HG03060 (cell line): Measurements from ENCODE around the gene KLHL25.
A peak's percentile ranks its signal among the peaks of the same experiment; 100 is the strongest.
"Not testable (repeated sequence)": the region's sequence is repeated elsewhere in the genome, so short reads cannot be mapped to it uniquely, and the experiment has no call there.

ENCODE experiments used
- ATAC-seq: cut with Tn5 transposase; IDR thresholded peaks from one replicate; pipeline ENCODE4 v1.9.1; 2021; ENCODE audit warnings: low read depth, moderate number of reproducible peaks; ENCODE audit not compliant: unreplicated experiment

KLHL25 gene

GRCh38 chr15:85805420-85805819, 10.7 kb upstream of the KLHL25 start:
- ATAC-seq: no peak

DNA sequence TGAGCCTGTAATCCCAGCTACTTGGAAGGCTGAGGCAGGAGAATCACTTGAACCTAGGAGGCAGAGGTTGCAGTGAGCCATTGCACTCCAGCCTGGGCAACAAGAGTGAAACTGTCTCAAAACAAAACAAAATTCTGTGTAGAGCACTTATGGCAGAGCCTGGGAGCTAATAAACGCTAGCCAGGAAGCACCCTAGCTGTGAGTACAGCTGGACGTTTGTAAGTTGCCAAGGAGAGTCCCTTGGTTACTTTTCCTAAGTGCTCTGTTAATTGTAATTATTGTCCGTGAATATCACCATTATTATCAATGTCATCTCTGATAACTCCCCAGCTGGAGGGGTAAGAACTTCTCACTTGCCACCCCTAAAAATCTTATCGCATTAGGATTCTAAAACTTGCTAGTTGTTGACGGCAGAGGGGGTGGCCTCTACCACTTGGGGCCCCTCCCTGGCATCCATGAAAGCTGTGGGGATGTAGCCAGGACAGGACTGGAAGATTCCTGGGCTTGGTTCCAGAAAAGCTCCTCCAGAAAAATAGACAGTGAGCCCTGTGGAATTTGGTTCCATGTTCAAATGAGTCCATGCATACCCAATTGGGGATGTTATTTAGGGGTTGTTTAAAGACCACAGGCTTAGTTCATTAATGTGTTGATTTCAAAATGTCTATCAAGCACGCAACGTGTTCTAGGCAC, 9.9 kb upstream of the KLHL25 start:
- no peak for ATAC-seq

- not testable (repeated sequence) for ATAC-seq
These were observed 7.9 kb upstream of the KLHL25 start for GRCh38 chr15:85802617-85803016.

GRCh38 chr15:85800478-85801123, 5.9 kb upstream of the KLHL25 start:
- no peak for ATAC-seq

DNA sequence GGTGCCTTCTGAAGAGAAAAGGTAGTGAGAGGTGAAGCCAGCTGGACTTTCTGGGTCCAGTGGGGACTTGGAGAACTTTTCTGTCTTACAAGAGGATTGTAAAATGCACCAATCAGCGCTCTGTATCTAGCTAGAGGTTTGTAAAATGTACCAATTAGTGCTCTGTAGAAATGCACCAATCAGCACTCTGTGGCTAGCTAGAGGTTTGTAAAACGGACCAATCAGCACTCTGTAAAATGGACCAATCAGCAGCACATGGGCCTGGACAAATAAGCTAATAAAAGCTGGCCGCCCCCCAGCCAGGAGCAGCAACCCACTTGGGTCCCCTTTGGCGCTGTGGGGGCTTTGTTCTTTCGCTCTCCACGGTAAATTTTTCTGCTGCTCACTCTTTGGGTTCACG, 1.6 kb upstream of the KLHL25 start:
- not testable (repeated sequence) for ATAC-seq

- no peak for ATAC-seq
These were observed 896 bp upstream of the KLHL25 start for GRCh38 chr15:85795337-85796305.

GRCh38 chr15:85793641-85794597, 806 bp downstream of the KLHL25 start:
- ATAC-seq: peak; percentile 20

GRCh38 chr15:85792912-85793590, 1.7 kb downstream of the KLHL25 start:
- no peak for ATAC-seq

- no peak for ATAC-seq
These were observed 2.5 kb downstream of the KLHL25 start for GRCh38 chr15:85792102-85792731.

DNA sequence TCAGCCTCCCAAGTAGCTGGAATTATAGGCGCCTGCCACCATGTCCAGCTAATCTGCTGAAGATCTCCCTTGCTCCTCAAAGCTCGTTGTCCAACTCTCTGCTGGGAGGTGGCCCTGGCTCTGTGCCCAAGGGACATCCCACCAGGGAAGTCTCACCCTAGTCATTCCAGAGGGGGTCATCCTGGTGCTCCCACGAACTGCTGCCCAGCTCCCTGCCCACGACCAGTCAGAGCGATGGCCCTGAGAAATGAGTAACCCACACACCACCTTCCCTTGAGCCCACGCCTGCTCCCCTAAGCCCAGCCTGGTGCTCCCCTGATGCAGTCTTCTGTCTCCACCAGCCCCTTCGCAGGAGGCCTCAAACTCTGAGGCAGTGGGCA, 5.2 kb downstream of the KLHL25 start:
- no peak for ATAC-seq

- ATAC-seq: no peak
These were observed 5.8 kb downstream of the KLHL25 start for GRCh38 chr15:85788771-85789495.

GRCh38 chr15:85786781-85787114, 8.0 kb downstream of the KLHL25 start:
- ATAC-seq: no peak

GRCh38 chr15:85785887-85786780, 8.6 kb downstream of the KLHL25 start:
- ATAC-seq: no peak

DNA sequence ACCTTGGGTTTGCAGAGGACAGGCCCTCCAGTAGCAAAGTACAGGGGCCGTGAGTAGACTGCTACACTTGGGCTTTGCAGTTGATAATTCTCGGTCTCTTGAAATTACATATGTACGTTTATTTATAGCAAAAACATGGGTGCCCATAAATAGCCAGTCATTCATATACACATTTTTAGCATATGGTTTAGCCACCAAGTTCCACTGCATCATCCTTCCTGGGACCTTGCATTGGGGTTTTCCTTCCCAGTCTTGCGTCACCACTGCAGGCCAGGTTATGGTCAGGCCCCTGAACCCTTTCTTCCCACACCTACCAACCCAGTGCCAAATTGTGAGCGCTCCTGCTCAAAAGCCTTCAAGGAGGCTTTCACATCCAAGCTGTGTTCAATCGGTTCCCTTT, 12.7 kb downstream of the KLHL25 start:
- no peak for ATAC-seq

- ATAC-seq: no peak
These were observed 13.6 kb downstream of the KLHL25 start for GRCh38 chr15:85781099-85781498.

GRCh38 chr15:85780225-85780985, 14.3 kb downstream of the KLHL25 start:
- no peak for ATAC-seq

DNA sequence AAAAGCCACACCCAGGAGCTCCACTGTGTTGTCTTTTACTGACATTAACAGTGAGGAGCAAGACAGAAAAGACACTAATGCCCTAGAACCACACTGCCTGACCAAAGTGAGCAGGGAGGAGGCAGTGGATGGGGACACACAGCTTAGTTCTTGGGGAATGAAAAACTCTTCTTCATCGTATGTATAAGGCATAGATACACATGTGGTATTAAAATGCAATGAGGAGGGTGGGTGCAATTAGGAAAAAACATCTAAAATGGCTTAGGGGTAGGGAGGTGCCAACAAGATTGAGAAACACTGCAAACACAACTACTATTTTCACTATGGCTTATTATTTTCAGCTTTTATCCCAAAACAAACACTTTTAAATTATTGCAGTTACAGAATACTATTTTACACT, 15.5 kb downstream of the KLHL25 start:
- no peak for ATAC-seq
